Glutamatergic neuron (in vitro differentiated cells): ENCODE data around the gene CNST. TPM values are rescaled to one million over a fixed set of nuclear protein-coding genes. Genes with fewer than 3 reads are reported as not detected.
A peak's percentile ranks its signal among the peaks of the same experiment; 100 is the strongest.
"Not testable (repeated sequence)": the region's sequence is repeated elsewhere in the genome, so short reads cannot be mapped to it uniquely, and the experiment has no call there.

Experiments
- DNase-seq: peaks from one replicate; pipeline ENCODE4 v3.0.0; 2022
- H3K27ac Mint-ChIP-seq: one replicate; pipeline ENCODE4 v1.8.0; 2020; ENCODE audit warnings: mild to moderate bottlenecking, mixed read lengths, inconsistent platforms; ENCODE audit not compliant: unreplicated experiment
- H3K27me3 Mint-ChIP-seq: one replicate; pipeline ENCODE4 v1.8.0; 2020; ENCODE audit warnings: mild to moderate bottlenecking, moderate library complexity, mixed read lengths, inconsistent platforms; ENCODE audit not compliant: unreplicated experiment
- H3K36me3 Mint-ChIP-seq: one replicate; pipeline ENCODE4 v1.8.0; 2020; ENCODE audit warnings: mild to moderate bottlenecking, mixed read lengths, inconsistent platforms; ENCODE audit not compliant: unreplicated experiment
- H3K4me1 Mint-ChIP-seq: one replicate; pipeline ENCODE4 v1.8.0; 2020; ENCODE audit warnings: mild to moderate bottlenecking, low read depth, mixed read lengths, inconsistent platforms; ENCODE audit not compliant: unreplicated experiment
- H3K4me3 Mint-ChIP-seq: one replicate; pipeline ENCODE4 v1.8.0; 2020; ENCODE audit warnings: mild to moderate bottlenecking, mixed read lengths, inconsistent platforms; ENCODE audit not compliant: unreplicated experiment
- H3K9me3 Mint-ChIP-seq: one replicate; pipeline ENCODE4 v1.8.0; 2020; ENCODE audit warnings: mild to moderate bottlenecking, moderate library complexity, mixed read lengths, inconsistent platforms; ENCODE audit not compliant: unreplicated experiment
- total RNA-seq: library from RNA; stranded (reverse); fragmentation: NEBNext Ultra II Directional; extraction: Animal tissue kit (Norgen Biotek cat#: 25700); gene quantifications from one replicate; pipeline ENCODE4 v1.2.1, GENCODE V29; 2021; ENCODE audit not compliant: unreplicated experiment
- TF ChIP-seq, protein P1 (sequence below): fragments of 200-600 bp; sonication (generic); IDR thresholded peaks from one replicate; pipeline ENCODE4 v1.5.0; 2021; ENCODE audit not compliant: partially characterized antibody, unreplicated experiment

Gene CNST
- total RNA-seq, 1 donor from 2014 or later: 87.2 TPM

- H3K27ac Mint-ChIP-seq: no peak overlapping the region
- peaks cover 19% of the 10 kb centered on the region for H3K36me3 Mint-ChIP-seq
- peaks cover 17% of the 10 kb centered on the region for H3K4me1 Mint-ChIP-seq
- H3K9me3 Mint-ChIP-seq: peaks cover under 1% of the 10 kb centered on the region
- DNase-seq: peak; percentile 38
- peaks cover 5% of the 10 kb centered on the region for H3K27me3 Mint-ChIP-seq
- H3K4me3 Mint-ChIP-seq: no peak overlapping the region
- TF ChIP-seq, protein P1, sequence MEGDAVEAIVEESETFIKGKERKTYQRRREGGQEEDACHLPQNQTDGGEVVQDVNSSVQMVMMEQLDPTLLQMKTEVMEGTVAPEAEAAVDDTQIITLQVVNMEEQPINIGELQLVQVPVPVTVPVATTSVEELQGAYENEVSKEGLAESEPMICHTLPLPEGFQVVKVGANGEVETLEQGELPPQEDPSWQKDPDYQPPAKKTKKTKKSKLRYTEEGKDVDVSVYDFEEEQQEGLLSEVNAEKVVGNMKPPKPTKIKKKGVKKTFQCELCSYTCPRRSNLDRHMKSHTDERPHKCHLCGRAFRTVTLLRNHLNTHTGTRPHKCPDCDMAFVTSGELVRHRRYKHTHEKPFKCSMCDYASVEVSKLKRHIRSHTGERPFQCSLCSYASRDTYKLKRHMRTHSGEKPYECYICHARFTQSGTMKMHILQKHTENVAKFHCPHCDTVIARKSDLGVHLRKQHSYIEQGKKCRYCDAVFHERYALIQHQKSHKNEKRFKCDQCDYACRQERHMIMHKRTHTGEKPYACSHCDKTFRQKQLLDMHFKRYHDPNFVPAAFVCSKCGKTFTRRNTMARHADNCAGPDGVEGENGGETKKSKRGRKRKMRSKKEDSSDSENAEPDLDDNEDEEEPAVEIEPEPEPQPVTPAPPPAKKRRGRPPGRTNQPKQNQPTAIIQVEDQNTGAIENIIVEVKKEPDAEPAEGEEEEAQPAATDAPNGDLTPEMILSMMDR: peak; percentile 75
Measured at GRCh38 chr1:246689409-246690008, 123.3 kb downstream of the CNST start.

- peaks cover 5% of the 10 kb centered on the region for H3K27me3 Mint-ChIP-seq
- peaks cover 12% of the 10 kb centered on the region for H3K4me1 Mint-ChIP-seq
- H3K27ac Mint-ChIP-seq: no peak overlapping the region
- H3K9me3 Mint-ChIP-seq: peaks cover 1% of the 10 kb centered on the region
- H3K36me3 Mint-ChIP-seq: peaks cover 23% of the 10 kb centered on the region
- no peak overlapping the region for H3K4me3 Mint-ChIP-seq
- TF ChIP-seq, protein P1: no peak
- no peak for DNase-seq
Measured at GRCh38 chr1:246690100-246690499, 123.8 kb downstream of the CNST start.

GRCh38 chr1:246691622-246692495 is 125.6 kb downstream of the CNST start:
- H3K27ac Mint-ChIP-seq: no peak overlapping the region
- peaks cover 23% of the 10 kb centered on the region for H3K36me3 Mint-ChIP-seq
- H3K27me3 Mint-ChIP-seq: peaks cover 7% of the 10 kb centered on the region
- peaks cover 12% of the 10 kb centered on the region for H3K9me3 Mint-ChIP-seq
- TF ChIP-seq, protein P1: no peak
- no peak for DNase-seq
- peaks cover 8% of the 10 kb centered on the region for H3K4me1 Mint-ChIP-seq
- H3K4me3 Mint-ChIP-seq: no peak overlapping the region

DNA sequence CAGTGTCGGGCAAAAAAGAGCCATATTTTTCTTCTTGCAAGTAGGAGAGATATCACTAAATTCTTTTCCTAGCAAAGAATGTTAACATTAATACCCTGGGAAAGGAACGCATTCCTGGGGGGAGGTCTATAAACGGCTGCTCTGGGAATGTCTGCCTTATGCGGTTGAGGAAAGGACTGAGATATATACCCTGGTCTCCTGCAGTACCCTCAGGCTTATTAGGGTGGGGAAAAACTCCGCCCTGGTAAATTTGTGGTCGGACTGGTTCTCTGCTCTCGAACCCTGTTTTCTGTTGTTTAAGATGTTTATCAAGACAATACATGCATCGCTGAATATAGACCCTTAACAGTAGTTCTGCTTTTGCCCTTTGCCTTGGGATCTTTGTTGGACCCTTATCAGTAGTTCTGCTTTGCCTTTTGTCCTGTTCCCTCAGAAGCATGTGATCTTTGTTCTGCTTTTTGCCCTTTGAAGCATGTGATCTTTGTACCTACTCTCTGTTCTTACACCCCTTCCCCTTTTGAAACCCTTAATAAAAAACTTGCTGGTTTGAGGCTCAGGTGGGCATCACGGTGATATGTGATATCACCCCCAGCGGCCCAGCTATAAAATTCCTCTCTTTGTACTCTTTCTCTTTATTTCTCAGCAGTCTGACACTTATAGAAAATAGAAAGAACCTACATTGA is 128.1 kb downstream of the CNST start:
- not testable (repeated sequence) for H3K4me3 Mint-ChIP-seq, DNase-seq, H3K27ac Mint-ChIP-seq
- H3K4me1 Mint-ChIP-seq: peaks cover 17% of the 10 kb centered on the region
- H3K27me3 Mint-ChIP-seq: peaks cover 13% of the 10 kb centered on the region
- peaks cover 23% of the 10 kb centered on the region for H3K36me3 Mint-ChIP-seq
- peaks cover 17% of the 10 kb centered on the region for H3K9me3 Mint-ChIP-seq

- Mint-ChIP-seq H3K4me3 (no peak overlapping the region), H3K36me3 (peaks cover 23% of the 10 kb centered on the region), H3K27ac (no peak overlapping the region), H3K27me3 (peaks cover 13% of the 10 kb centered on the region), H3K4me1 (peaks cover 17% of the 10 kb centered on the region), H3K9me3 (peaks cover 17% of the 10 kb centered on the region)
- no peak for DNase-seq
- TF ChIP-seq, protein P1: no peak
Measured at GRCh38 chr1:246695136-246695535, 128.9 kb downstream of the CNST start.
